ENCODE measurements around the gene GRIA4.

Gene GRIA4

DNA sequence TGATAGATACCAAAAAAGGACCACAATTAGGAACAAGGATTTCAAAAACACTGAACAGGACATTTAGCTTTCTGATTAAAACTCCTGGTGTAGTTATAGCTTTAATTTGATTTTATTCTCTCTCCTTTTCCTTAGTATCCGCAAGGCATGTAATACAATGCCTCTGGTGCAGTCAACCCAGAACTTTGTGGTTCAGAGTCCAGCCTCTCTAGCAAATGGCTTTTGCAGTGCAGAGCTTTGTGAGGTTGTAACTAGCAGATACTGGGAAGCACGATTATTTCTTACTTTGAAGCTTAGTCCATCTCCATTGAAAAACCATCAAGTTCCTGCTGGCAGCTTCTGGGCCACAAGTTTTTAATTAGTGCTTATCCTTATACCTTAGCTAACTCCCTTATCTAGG is 79.8 kb downstream of the GRIA4 start:
- Histone ChIP-seq H3K4me1 (ENCODE audit: control insufficient read depth in 1 of 2, insufficient read depth in 1 of 2, low read depth in 1 of 2, low read length in 1 of 2) (no peaks in the 10 kb centered on the region), H3K27ac (no peak overlapping the region), H3K36me3 (no peaks in the 10 kb centered on the region), H3K4me3 (ENCODE audit: low read depth in 1 of 2, low read length in 1 of 2) (no peak overlapping the region), H3K27me3 (no peaks in the 10 kb centered on the region), H3K9me3 (no peaks in the 10 kb centered on the region)
- TF ChIP-seq, protein P1, sequence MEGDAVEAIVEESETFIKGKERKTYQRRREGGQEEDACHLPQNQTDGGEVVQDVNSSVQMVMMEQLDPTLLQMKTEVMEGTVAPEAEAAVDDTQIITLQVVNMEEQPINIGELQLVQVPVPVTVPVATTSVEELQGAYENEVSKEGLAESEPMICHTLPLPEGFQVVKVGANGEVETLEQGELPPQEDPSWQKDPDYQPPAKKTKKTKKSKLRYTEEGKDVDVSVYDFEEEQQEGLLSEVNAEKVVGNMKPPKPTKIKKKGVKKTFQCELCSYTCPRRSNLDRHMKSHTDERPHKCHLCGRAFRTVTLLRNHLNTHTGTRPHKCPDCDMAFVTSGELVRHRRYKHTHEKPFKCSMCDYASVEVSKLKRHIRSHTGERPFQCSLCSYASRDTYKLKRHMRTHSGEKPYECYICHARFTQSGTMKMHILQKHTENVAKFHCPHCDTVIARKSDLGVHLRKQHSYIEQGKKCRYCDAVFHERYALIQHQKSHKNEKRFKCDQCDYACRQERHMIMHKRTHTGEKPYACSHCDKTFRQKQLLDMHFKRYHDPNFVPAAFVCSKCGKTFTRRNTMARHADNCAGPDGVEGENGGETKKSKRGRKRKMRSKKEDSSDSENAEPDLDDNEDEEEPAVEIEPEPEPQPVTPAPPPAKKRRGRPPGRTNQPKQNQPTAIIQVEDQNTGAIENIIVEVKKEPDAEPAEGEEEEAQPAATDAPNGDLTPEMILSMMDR (IDR thresholded peaks at IDR 0.05): no peak

DNA sequence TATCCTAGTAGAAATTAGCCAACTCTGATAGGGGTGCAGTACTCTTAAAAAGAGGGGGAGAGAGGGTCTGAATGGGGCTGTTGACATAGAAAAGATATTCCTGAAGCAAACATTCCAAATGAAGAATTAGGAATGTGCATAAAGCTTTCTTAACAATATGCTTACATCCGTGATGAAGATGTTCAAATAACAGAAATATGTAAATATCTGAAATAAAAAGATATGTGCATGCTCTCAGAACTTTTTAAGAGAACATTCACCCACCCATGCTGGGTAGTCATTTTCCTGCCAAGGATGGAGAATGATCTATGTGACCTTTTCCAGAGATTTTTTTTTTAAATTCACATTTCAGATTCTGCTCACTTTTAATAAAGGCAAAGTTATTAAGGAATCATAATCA is 80.6 kb downstream of the GRIA4 start:
- H3K36me3 ChIP-seq: no peaks in the 10 kb centered on the region
- H3K4me3 ChIP-seq (ENCODE audit: low read depth in 1 of 2, low read length in 1 of 2): no peak overlapping the region
- TF ChIP-seq, protein P1 (IDR thresholded peaks at IDR 0.05): no peak
- no peaks in the 10 kb centered on the region for H3K27me3 ChIP-seq
- H3K4me1 ChIP-seq (ENCODE audit: control insufficient read depth in 1 of 2, insufficient read depth in 1 of 2, low read depth in 1 of 2, low read length in 1 of 2): no peaks in the 10 kb centered on the region
- H3K9me3 ChIP-seq: no peaks in the 10 kb centered on the region
- no peak overlapping the region for H3K27ac ChIP-seq

DNA sequence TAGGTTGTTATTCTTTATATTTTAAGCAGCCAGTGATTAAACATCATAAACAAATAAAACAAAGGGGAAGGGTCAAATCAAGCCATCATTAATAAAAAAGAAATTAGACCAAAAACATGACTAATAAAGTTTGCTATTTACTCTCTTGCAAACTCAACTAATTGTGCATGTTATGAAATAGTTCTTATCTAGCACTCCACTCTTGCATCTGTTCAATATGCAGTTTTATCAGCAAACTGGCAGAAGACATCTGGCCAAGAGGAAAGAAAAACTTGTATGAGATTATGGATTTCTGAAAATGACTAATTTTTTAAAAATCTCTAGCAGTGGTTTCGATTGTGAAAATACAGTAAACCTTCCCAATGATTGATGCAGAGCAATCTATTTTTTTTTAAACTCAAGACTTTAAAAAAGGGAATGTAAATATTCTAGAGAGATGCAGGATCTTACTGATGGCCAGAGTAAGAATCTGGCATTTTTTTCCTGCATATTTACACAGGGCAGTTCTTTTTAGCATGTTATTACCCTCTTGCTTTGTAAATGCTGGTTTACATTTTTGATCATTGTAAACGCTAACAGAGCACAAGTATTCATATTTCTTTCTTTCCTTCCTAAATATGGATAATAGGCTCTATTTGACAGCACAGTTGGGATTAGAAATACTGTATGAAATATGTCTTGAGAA is 83.3 kb downstream of the GRIA4 start:
- TF ChIP-seq, protein P1 (IDR thresholded peaks at IDR 0.05): no peak
- Histone ChIP-seq H3K9me3 (no peaks in the 10 kb centered on the region), H3K27me3 (no peaks in the 10 kb centered on the region)

DNA sequence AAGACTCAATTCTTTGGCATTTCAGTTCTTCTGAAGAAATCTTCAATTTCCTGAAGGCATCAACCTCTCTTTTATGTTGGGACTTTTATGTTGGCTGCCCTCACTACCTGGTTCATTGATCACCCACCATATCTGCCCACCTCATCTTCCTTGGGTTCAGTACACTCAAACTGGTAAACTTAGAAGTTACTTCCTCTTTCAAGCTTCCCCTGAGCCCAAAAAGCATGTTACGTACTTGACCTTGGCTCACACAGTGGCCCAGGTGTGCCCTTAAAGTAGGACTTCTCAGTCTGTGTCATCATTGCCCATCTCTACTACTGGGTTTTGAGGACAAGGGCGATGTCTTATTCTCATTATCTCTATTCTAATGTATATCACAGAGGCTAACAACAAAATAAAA is 86.1 kb downstream of the GRIA4 start:
- Histone ChIP-seq H3K9me3 (no peaks in the 10 kb centered on the region), H3K27me3 (no peaks in the 10 kb centered on the region), H3K4me3 (ENCODE audit: low read depth in 1 of 2, low read length in 1 of 2) (no peak overlapping the region), H3K4me1 (ENCODE audit: control insufficient read depth in 1 of 2, insufficient read depth in 1 of 2, low read depth in 1 of 2, low read length in 1 of 2) (no peaks in the 10 kb centered on the region), H3K36me3 (no peaks in the 10 kb centered on the region), H3K27ac (no peak overlapping the region)
- TF ChIP-seq, protein P1 (IDR thresholded peaks at IDR 0.05): no peak

More for the DNA sequence above, 83.3 kb downstream of the GRIA4 start:
- no peaks in the 10 kb centered on the region for H3K4me1 ChIP-seq (ENCODE audit: control insufficient read depth in 1 of 2, insufficient read depth in 1 of 2, low read depth in 1 of 2, low read length in 1 of 2)
- no peak overlapping the region for H3K4me3 ChIP-seq (ENCODE audit: low read depth in 1 of 2, low read length in 1 of 2)
- no peaks in the 10 kb centered on the region for H3K36me3 ChIP-seq
- no peak overlapping the region for H3K27ac ChIP-seq

DNA sequence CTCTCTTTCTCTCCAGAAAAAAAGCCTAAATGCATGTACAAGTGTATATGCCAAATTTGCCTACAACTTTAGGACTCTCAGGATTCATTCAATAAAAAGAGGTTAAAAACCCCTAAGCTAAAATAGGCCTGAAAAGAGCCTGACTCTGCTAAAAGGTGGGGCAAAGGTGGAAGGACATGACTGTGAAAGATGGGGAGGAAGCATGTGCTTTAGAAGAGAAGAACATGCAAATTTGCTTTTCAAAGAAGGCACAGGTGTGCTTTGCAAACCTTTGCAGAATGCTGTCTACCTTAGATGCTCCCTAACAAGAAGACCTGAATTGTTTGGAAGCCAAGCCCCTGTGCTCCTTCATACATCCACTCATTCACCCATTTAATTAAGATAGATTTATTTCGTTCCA is 87.4 kb downstream of the GRIA4 start:
- Histone ChIP-seq H3K36me3 (no peaks in the 10 kb centered on the region), H3K4me3 (ENCODE audit: low read depth in 1 of 2, low read length in 1 of 2) (no peak overlapping the region), H3K27me3 (no peaks in the 10 kb centered on the region), H3K27ac (no peak overlapping the region), H3K9me3 (no peaks in the 10 kb centered on the region), H3K4me1 (ENCODE audit: control insufficient read depth in 1 of 2, insufficient read depth in 1 of 2, low read depth in 1 of 2, low read length in 1 of 2) (no peaks in the 10 kb centered on the region)
- TF ChIP-seq, protein P1 (IDR thresholded peaks at IDR 0.05): no peak

All from neutrophil (primary cell).